HG03280 (cell line): ENCODE results near the gene ARFIP2.

Source experiments
- ATAC-seq: cut with Tn5 transposase; IDR thresholded peaks from one replicate; pipeline ENCODE4 v1.9.1; 2021; ENCODE audit warnings: mild to moderate bottlenecking, moderate library complexity; ENCODE audit not compliant: unreplicated experiment

ARFIP2 gene

DNA sequence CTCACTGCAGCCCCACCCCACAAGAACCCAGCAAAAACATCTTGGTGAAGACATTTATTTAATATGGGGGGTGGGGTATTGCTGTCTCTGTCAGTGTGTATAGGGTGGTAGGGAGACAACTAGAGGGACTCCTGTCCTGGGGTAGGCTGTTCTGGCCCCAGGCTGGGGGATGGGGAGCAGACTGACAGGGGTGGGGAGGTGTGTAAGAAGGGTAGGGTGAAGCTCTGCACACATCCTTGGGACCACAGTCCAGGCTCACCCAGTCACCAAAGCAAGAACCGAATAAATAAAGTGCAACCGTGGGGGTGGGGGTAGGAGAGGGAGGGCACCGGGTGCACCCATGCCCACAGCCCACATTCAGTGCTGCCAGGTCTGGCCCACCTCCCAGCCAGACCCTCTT, 32.6 kb downstream of the ARFIP2 start:
- ATAC-seq, result no peak

DNA sequence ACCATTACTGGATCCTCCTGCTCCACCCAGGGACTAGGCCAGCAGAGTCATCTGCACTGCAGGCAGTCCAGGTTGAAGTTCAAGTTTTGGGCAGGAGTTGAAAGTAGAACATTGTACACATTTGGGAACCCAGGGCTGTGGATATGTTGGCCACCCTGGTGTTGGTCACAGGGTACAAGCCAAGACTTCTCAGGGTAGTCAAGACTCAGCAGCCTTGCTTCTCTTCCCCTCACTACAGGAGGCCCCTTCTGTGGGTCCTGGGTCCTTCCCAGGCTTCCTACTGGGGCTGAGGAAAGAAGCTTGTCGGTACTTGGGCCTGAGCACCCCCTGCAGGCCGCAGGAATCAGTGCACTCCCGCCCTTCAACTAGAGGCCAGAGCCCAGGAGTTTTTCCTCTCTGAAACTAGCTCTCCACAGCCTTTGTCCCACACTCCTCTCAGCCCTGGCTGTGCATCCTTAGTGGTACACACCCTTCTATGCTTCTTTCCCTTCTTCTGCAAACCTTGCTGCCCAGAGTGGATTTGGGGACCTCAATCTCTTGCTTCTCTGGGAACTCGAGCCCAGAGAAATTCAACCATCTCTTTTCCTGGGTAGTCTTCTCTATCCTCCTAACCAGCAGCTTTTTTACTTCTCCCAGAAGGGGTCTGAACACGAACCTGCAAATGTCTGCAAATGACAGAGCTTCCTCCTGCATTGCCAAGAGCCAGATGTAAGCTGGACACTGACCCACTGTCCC, 37.7 kb downstream of the ARFIP2 start:
- ATAC-seq, result peak; percentile 81

DNA sequence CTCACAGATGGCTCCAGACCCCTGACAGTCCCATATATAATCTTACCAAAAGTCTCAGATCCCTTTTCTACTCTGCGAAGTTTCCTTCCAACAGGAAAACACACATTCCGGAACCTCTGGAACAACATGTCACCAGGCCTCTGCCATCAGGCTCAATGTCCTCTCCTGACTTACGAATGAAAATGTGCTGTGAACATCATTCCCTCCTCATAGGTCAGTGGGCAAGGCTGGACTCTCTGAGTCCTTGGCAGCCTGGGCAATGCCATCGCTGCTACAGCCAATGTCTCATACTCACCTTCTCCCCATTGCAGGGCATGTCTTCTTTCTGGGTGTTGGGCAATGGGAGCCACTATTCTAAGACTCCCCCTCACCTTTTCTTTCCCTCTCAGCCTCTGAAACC, 38.7 kb downstream of the ARFIP2 start:
- no peak for ATAC-seq

DNA sequence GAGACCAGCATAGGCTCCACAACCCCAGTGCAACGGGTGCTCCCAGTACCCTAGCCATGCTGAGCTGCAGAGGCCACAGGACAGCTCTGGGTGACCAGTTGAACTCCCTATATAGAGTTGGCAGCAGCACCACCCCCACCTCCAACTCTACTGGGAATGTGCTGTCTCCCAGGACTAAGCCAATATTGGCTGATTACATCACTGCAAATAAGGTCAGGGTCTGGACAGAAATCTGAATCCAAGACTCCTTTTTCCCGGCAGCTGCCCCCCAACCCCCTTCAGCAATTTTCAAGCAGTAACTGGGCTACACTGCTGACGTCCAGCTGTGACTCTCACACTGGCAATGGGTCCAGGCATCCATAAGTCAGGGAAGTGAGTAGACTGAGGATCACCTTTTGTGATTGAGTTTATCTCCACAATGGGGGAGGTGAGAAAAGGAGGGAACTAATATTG, 40.2 kb downstream of the ARFIP2 start, which contains the start of gene HPX:
Gene HPX (minus strand): TSS at position 82 of the 453 bp plus-strand sequence. CDS start 24 bp downstream, at position 58.
- no peak for ATAC-seq

DNA sequence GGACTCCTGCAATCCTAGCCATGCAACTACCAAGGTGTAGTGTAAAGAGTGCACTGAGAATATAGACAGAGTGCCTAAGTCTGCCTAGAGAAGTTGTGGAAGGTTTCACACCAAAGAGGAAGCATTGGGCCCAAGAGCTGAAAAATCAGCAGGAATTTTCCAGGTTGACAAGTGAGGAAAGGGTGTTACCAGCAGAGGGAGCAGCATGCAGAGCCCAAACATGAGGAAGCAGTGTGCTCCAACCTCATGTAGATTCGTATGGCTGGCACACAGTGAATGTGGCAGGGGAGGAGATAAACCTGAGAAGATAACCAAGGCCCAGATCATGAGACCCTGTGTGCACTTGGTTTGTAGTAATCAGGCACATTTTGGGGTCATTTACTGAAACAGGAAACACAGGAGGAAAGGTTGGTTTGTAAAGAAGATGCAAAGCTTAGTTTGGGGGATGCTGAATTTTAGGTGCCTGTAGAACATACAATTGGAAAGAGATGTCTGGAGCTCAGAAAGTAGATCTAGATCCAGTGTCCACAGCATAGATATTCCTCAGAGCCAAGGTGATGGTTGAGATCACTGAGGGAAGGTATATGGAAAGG, 42.1 kb downstream of the ARFIP2 start:
- ATAC-seq, result no peak

DNA sequence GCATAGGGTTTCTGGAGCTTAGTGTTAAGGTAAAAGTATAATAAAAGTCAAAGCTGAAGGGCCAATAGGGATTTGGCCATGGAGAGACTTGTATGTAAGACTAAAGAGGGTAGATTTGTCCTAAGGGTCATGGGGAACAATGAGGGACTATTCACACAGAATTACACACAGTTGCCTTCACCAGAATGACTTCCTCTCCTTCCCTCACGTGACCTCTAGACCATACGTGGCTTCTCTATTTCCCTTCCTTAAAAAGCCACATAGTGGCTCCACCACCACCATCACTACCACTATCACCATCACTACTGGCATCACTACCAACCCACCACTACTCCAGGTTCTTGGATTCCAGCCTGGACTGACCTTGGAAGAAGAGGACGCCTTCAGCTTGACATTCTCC, 43.1 kb downstream of the ARFIP2 start:
- no peak for ATAC-seq

DNA sequence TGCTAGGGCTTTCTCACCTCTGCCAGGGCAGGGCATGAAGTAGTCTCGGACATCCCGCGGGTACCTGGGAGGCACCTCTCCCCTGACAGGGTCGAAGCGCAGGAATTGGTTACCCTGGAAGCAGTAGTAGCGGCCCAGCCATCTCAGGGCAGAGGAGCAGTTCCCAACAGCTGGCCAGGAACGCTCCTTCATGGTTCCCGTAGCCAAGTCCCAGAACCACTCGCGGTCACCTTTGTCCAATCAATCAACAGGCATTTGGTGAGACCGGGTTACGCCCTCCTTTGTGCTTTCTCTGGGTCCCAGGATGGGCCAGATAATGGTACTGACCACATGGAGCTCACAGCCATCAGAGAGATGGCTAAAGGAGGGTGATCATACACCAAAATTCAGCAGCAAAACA, 43.7 kb downstream of the ARFIP2 start:
- no peak for ATAC-seq

DNA sequence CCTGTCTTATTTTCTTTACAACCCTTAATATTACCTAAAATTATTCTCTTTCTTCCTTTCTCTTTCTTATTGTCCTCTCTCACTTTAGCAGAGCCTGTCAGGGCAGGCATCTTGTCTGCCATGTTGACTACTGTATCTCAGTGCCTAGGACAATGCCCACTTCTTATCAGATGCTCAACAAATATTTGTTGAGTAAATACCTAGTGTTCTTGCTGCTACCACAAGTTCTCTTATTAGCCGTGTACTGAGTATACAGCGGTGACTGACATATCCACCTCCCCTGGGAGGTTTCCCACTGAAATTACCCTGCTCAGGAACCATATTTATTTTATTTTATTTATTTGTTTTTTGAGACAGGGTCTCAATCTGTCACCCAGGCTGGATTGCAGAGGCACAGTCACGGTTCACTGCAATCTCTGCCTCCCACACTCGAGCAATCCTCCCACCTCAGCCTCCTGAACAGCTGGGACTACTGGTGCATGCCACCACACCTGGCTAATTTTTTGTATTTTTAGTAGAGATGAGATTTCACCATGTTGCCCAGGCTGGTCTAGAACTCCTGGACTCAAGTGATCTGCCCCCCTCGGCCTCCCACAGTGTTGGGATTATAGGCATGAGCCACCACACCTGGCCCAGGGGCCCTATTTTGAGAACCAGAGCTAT, 47.0 kb downstream of the ARFIP2 start:
- ATAC-seq, result no peak

DNA sequence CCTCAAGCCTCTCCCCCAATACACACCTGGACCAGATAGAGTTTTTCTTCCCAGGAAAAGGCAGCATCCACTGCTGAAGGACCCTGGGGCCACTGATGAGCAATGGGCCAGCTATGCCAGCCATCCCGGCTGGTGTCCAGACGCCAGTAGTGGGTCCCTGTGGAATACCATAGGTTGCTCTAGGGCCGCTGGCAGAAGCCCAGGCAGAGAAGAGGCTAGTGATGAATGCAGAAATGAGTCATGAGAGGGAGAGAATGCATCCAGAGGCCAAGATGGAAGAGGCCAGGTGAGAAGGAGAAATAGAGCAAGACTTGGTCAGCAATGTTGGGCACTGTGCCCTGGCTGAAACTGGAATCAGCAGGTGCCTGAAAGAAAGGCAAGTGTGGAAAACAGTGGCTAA, 49.3 kb downstream of the ARFIP2 start:
- ATAC-seq, result no peak

DNA sequence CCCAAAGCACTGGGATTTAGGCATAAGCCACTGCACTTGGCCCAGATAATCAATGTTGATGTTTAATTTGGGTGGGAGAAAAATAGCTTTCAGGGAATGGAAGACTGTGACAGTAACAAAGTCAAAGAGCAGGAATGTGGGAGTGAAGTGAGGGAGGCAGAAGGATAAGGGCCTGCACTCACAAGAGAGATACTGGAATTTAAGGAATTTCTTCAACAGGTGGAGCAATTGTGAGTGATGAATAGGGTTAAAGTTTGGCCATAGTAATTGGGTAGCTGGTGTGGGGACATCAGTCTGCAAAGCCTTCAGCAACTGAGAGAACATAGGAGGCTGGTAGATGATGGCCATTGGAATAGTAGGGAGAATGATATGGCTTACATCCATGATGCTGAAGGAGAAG, 53.6 kb downstream of the ARFIP2 start:
- no peak for ATAC-seq
